Kidney capillary endothelial cell (primary cell): ENCODE measurements around the gene TMEM181.
"Not testable (repeated sequence)": the region's sequence is repeated elsewhere in the genome, so short reads cannot be mapped to it uniquely, and the experiment has no call there.

Experiments used
- DNase-seq: peaks from one replicate; pipeline ENCODE4 v3.0.0-alpha.2; 2018; ENCODE audit warnings: low spot score

Gene TMEM181

GRCh38 chr6:158663625-158664165 is 103.8 kb downstream of the TMEM181 start:
- DNase-seq: no peak

GRCh38 chr6:158665332-158665731 is 105.4 kb downstream of the TMEM181 start:
- no peak for DNase-seq

- no peak for DNase-seq
Measured at GRCh38 chr6:158666628-158667359, 106.9 kb downstream of the TMEM181 start.

- no peak for DNase-seq
Measured at GRCh38 chr6:158667360-158667981, 107.6 kb downstream of the TMEM181 start.

GRCh38 chr6:158668707-158669103 is 108.8 kb downstream of the TMEM181 start:
- no peak for DNase-seq

GRCh38 chr6:158669145-158670035 is 109.5 kb downstream of the TMEM181 start:
- DNase-seq: no peak

- DNase-seq: not testable (repeated sequence)
Measured at GRCh38 chr6:158672119-158672518, 112.2 kb downstream of the TMEM181 start.

GRCh38 chr6:158672726-158673125 is 112.8 kb downstream of the TMEM181 start:
- DNase-seq: no peak

GRCh38 chr6:158674342-158675131 is 114.6 kb downstream of the TMEM181 start:
- no peak for DNase-seq

- DNase-seq: not testable (repeated sequence)
Measured at GRCh38 chr6:158677094-158677493, 117.2 kb downstream of the TMEM181 start.

- DNase-seq: no peak
Measured at GRCh38 chr6:158677906-158678578, 118.2 kb downstream of the TMEM181 start.

- DNase-seq: no peak
Measured at GRCh38 chr6:158680015-158680414, 120.1 kb downstream of the TMEM181 start.

- no peak for DNase-seq
Measured at GRCh38 chr6:158680481-158680880, 120.6 kb downstream of the TMEM181 start.

- no peak for DNase-seq
Measured at GRCh38 chr6:158684311-158684710, 124.4 kb downstream of the TMEM181 start.

GRCh38 chr6:158684745-158685324 is 124.9 kb downstream of the TMEM181 start:
- DNase-seq: no peak
